Chondrocyte (in vitro differentiated cells): Measurements from ENCODE around the gene L3MBTL4. TPM values are rescaled to one million over a fixed set of nuclear protein-coding genes. Genes with fewer than 3 reads are reported as not detected.
"Not testable (repeated sequence)": the region's sequence is repeated elsewhere in the genome, so short reads cannot be mapped to it uniquely, and the experiment has no call there.

Experiments
- DNase-seq: peaks from one replicate; pipeline ENCODE4 v3.0.0; 2021; ENCODE audit warnings: mixed read lengths, low spot score
- H3K27ac Mint-ChIP-seq: one replicate; pipeline ENCODE4 v1.8.0; 2021; ENCODE audit warnings: mild to moderate bottlenecking, moderate library complexity, mixed read lengths; ENCODE audit not compliant: unreplicated experiment
- H3K27me3 Mint-ChIP-seq: 2 replicates; pipeline ENCODE4 v1.8.0; 2021; ENCODE audit warnings: low read depth, mixed read lengths
- H3K36me3 Mint-ChIP-seq: 2 replicates; pipeline ENCODE4 v1.8.0; 2021; ENCODE audit warnings: low read depth, mixed read lengths
- H3K4me1 Mint-ChIP-seq: 2 replicates; pipeline ENCODE4 v1.8.0; 2021; ENCODE audit warnings: low read depth, mild to moderate bottlenecking, mixed read lengths
- H3K4me3 Mint-ChIP-seq: one replicate; pipeline ENCODE4 v1.8.0; 2021; ENCODE audit warnings: mild to moderate bottlenecking, moderate library complexity, mixed read lengths; ENCODE audit not compliant: unreplicated experiment
- H3K9me3 Mint-ChIP-seq: 2 replicates; pipeline ENCODE4 v1.8.0; 2021; ENCODE audit warnings: low read depth, mixed read lengths
- total RNA-seq: library from RNA; stranded (reverse); gene quantifications from 3 replicates; pipeline ENCODE4 v1.2.1, GENCODE V29; 2021
- TF ChIP-seq, protein P1 (sequence below): fragments of 200-600 bp; sonication (generic); IDR thresholded peaks from 2 replicates; pipeline ENCODE4 v1.5.0; 2021; ENCODE audit warnings: antibody characterized with exemption, mild to moderate bottlenecking, moderate library complexity

L3MBTL4 gene
- total RNA-seq, 1 donor from 2014 or later: 1.0 TPM

DNA sequence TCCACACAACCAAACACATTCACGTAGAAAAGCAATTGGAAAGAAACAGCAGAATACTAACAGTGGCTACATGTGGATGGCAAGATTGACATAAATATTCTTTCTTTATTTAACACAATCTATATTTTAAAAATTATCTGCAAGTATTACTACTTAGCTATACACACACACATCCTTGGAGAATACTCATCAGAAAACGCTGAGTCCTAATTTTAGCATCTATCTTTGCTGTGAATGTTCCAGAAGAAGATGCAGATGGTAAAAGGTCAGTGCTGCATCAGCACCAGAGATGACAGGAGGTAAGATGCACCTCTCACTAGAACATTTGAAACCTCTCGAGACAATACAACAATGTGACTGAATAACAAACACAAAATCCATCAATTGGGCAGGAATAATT, 148.5 kb downstream of the L3MBTL4 start:
- peaks cover 4% of the 10 kb centered on the region for H3K27me3 Mint-ChIP-seq
- no peak overlapping the region for H3K27ac Mint-ChIP-seq
- no peak for DNase-seq
- no peaks in the 10 kb centered on the region for H3K36me3 Mint-ChIP-seq
- no peaks in the 10 kb centered on the region for H3K4me1 Mint-ChIP-seq
- H3K9me3 Mint-ChIP-seq: no peaks in the 10 kb centered on the region
- H3K4me3 Mint-ChIP-seq: no peak overlapping the region
- TF ChIP-seq, protein P1, sequence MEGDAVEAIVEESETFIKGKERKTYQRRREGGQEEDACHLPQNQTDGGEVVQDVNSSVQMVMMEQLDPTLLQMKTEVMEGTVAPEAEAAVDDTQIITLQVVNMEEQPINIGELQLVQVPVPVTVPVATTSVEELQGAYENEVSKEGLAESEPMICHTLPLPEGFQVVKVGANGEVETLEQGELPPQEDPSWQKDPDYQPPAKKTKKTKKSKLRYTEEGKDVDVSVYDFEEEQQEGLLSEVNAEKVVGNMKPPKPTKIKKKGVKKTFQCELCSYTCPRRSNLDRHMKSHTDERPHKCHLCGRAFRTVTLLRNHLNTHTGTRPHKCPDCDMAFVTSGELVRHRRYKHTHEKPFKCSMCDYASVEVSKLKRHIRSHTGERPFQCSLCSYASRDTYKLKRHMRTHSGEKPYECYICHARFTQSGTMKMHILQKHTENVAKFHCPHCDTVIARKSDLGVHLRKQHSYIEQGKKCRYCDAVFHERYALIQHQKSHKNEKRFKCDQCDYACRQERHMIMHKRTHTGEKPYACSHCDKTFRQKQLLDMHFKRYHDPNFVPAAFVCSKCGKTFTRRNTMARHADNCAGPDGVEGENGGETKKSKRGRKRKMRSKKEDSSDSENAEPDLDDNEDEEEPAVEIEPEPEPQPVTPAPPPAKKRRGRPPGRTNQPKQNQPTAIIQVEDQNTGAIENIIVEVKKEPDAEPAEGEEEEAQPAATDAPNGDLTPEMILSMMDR: no peak

DNA sequence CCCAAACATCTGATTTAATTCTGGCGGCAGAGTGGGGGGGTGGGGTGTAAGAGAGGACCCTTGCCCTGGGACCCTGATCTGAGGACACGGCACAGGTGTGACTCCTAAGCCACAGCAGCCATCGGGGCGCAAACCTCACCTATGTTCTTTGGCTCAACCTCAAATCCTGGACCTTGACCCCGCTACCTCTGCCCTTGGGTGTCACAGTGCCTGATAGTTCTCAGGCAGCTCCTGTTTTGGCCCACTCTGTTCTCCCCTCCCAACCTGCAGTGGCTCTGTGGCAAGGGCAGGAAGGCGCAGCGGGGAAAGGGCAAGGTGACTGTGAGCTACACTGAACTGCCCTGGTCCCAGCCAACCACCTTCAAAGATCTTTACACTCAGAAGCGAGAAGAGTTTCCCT, 152.8 kb downstream of the L3MBTL4 start:
- DNase-seq: no peak
- peaks cover 4% of the 10 kb centered on the region for H3K27me3 Mint-ChIP-seq
- H3K27ac Mint-ChIP-seq: no peak overlapping the region
- peaks cover 25% of the 10 kb centered on the region for H3K9me3 Mint-ChIP-seq
- H3K4me1 Mint-ChIP-seq: peaks cover 2% of the 10 kb centered on the region
- peaks cover 21% of the 10 kb centered on the region for H3K36me3 Mint-ChIP-seq
- TF ChIP-seq, protein P1: no peak
- H3K4me3 Mint-ChIP-seq: no peak overlapping the region

DNA sequence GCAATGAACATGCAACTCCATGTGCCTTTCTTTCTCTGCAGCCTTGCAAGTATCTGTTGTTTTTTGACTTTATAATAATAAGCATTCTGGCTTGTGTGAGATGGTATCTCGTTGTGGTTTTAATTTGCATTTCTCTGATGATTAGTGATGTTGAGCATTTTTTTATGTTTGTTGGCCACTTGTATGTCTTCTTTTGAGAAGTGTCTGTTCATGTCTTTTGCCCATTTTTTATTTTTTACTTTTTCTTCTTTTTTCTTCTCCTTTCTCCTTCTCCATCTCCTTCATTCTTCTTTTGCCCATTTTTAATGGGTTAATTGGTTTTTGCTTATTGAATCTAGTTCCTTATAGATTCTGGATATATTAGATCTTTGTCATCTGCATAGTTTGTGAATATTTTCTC, 155.4 kb downstream of the L3MBTL4 start:
- Mint-ChIP-seq H3K36me3 (peaks cover 21% of the 10 kb centered on the region), H3K9me3 (peaks cover 25% of the 10 kb centered on the region), H3K4me1 (peaks cover 28% of the 10 kb centered on the region)
- DNase-seq, H3K27me3 Mint-ChIP-seq, H3K27ac Mint-ChIP-seq, H3K4me3 Mint-ChIP-seq: not testable (repeated sequence)

DNA sequence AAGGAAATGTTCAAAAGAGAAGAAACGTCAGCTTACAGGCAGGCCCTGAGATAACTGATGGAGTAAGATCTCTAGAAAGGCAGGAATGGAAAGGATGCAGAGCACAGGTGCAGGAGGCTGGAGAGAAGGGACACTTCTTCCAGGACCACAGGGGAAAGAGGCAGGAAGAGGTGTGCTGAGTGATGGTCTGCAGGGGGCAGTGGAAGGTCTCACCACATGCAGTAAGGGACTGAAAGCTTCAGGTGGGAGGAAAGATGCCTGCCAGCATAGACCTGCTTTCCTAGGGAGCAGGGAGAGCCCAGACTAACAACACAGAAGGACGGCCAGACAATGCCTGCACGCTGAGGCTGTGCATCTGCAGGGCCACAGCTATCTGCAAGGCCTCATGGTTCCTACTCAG, 156.8 kb downstream of the L3MBTL4 start:
- TF ChIP-seq, protein P1: no peak
- Mint-ChIP-seq H3K27ac (no peak overlapping the region), H3K4me3 (no peak overlapping the region), H3K9me3 (peaks cover 25% of the 10 kb centered on the region), H3K36me3 (peaks cover 21% of the 10 kb centered on the region), H3K4me1 (peaks cover 33% of the 10 kb centered on the region), H3K27me3 (peaks cover 3% of the 10 kb centered on the region)
- DNase-seq: no peak

DNA sequence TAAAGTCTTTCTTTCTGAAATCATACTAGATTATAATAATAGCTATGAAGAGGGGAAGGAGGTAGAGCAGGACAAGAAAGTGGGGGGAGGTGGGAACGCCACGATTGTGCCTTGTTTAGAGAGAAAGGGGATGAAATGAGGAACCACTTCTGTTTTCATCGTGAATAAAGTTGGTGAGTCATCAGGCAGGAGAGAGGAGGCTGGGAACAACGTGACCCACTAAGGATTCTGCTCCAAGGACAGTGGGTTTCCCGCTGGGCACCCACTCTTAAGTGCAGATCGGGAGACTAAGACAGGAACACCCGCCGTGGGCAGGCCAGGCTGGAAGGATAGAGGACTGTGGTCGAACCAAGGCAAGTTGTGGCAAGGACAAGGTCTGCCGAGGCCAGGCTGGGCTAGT, 158.2 kb downstream of the L3MBTL4 start:
- H3K4me1 Mint-ChIP-seq: peaks cover 33% of the 10 kb centered on the region
- no peak for DNase-seq
- TF ChIP-seq, protein P1: no peak
- no peak overlapping the region for H3K4me3 Mint-ChIP-seq
- H3K27ac Mint-ChIP-seq: peak overlapping the region; percentile 49
- peaks cover 21% of the 10 kb centered on the region for H3K36me3 Mint-ChIP-seq
- peaks cover 3% of the 10 kb centered on the region for H3K27me3 Mint-ChIP-seq
- peaks cover 25% of the 10 kb centered on the region for H3K9me3 Mint-ChIP-seq

DNA sequence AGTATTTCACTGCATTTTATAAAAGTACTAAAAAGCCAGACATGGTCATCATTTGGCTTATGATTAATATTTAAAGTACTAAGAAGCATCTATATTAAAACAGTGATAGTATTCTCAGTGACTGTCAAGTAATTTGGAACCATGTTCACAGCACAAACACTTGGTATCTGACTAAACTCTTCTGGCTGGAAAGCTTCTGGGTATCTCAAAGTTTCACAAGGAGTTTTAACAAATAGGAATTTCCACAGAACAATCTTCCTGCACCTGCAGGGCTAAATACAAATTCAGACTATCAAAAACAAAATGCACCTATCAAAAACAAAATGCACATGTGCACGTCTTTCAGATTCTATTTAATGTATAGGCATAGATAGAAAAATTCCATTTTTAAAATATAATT, 158.8 kb downstream of the L3MBTL4 start:
- Mint-ChIP-seq H3K27ac (peak overlapping the region; percentile 89), H3K4me3 (no peak overlapping the region), H3K4me1 (peaks cover 33% of the 10 kb centered on the region), H3K27me3 (peaks cover 3% of the 10 kb centered on the region), H3K36me3 (peaks cover 21% of the 10 kb centered on the region), H3K9me3 (peaks cover 25% of the 10 kb centered on the region)
- TF ChIP-seq, protein P1: no peak
- no peak for DNase-seq
